ENCODE data around the gene SMIM36. TPM values are rescaled to one million over a fixed set of nuclear protein-coding genes. Genes with fewer than 3 reads are reported as not detected.

Gene SMIM36
- total and polyA plus RNA-seq, 2 of the 8 experiments (the other 6 are each of a cell fraction or from before 2014, with no cell fraction given): not detected

DNA sequence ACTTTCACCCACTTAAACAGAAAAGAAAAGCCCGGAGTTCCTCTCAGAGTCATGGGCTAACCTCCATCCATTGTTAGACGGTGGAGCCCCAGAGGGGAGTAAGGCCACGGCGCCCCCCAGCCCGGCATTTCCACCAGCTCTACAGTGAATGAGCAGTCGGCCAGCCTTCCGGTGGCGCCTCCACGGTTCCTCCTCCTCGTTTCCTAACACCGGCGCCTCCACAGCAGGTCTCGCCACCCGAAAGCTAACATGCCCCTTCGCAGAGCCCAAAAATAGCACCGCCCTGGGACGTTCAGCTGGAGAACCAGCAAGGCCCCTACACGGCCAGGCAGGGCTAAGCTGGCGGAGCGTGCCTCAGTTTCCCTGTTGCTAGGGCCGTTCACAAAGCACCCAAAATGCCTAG, 90.5 kb downstream of the SMIM36 start:
- H2AK5ac ChIP-seq (ENCODE audit: low read depth, low read length): no peak overlapping the region
- H3K18ac ChIP-seq (ENCODE audit: extremely low read depth, low read length): no peak overlapping the region
- H3K9me3 ChIP-seq (ENCODE audit: insufficient read depth in 2 of 2, low read depth in 1 of 2, low read length in 1 of 2): no peaks in the 10 kb centered on the region
- no peak for FAIRE-seq
- H3K79me1 ChIP-seq (ENCODE audit: low read depth, low read length): peaks cover 6% of the 10 kb centered on the region
- H3K56ac ChIP-seq (replicated peaks; ENCODE audit: insufficient read length, low read depth, low read length): no peak overlapping the region
- peak overlapping the region; percentile 69 for H3K4ac ChIP-seq (replicated peaks; ENCODE audit: insufficient read length, low read depth, low read length)
- H3K36me3 ChIP-seq (ENCODE audit: control insufficient read depth in 2 of 4, insufficient read depth in 4 of 4, low read length in 3 of 4): no peaks in the 10 kb centered on the region; a peak in 2 of 8 replicates
- H3K14ac ChIP-seq (ENCODE audit: insufficient read length): no peak overlapping the region
- H3K4me2 ChIP-seq (ENCODE audit: insufficient read depth in 1 of 2, low read depth in 2 of 2, low read length in 2 of 2): peak overlapping the region; percentile 75 to 94
- peak overlapping the region; percentile 40 for H4K5ac ChIP-seq (ENCODE audit: insufficient read length, low read depth, low read length)
- H3K4me3 ChIP-seq (ENCODE audit: extremely low read depth in 1 of 4, insufficient read depth in 2 of 4, low read depth in 3 of 4, low read length in 4 of 4): peak overlapping the region; percentile 91 to 96 (median 92)
- H2AFZ ChIP-seq (ENCODE audit: low read length): no peak overlapping the region; the same call in 1 of the 2 replicates
- H3K27ac ChIP-seq (ENCODE audit: low read depth, low read length): no peak overlapping the region; the same call in 1 of the 2 replicates
- peak in 1 of 2 experiments; percentile 56 for DNase-seq (ENCODE audit: low read depth in 1 of 2, low spot score in 2 of 2)
- CTCF ChIA-PET (ENCODE audit: partially characterized antibody): interaction anchor here (0.8 to 1.3 kb wide), 2 partner anchors 14 to 22 kb away, joined by 3 read pairs; no protein-coding TSS in a partner anchor
- peaks cover 8% of the 10 kb centered on the region for H3K23me2 ChIP-seq (ENCODE audit: low read depth, low read length)
- no peak overlapping the region for H2BK120ac ChIP-seq (replicated peaks; ENCODE audit: low read depth, low read length)
- POLR2A ChIA-PET (ENCODE audit: partially characterized antibody): interaction anchor here (0.9 to 1.5 kb wide), 4 partner anchors 10 to 72 kb away, joined by 3 to 7 read pairs (median 3); no protein-coding TSS in a partner anchor
- H2BK15ac ChIP-seq (ENCODE audit: low read length): no peak overlapping the region
- peak overlapping the region; percentile 10 for H4K91ac ChIP-seq (replicated peaks; ENCODE audit: insufficient read length, low read length)
- peaks cover 0 to 7% of the 10 kb centered on the region in 2 experiments for H4K20me1 ChIP-seq (replicated peaks in 1 of 2; ENCODE audit: control insufficient read depth in 1 of 2, insufficient read depth in 2 of 2, low read length in 2 of 2)
- H2BK12ac ChIP-seq (ENCODE audit: low read depth, low read length): no peak overlapping the region
- H3K23ac ChIP-seq (ENCODE audit: insufficient read length): no peak overlapping the region
- H4K8ac ChIP-seq (ENCODE audit: extremely low read depth, insufficient read depth, low read length): no peak overlapping the region
- peak overlapping the region in 3 of 4 experiments; percentile 56 to 80 (median 70); a peak in 6 of 7 replicates for H3K9ac ChIP-seq (replicated peaks in 1 of 4; ENCODE audit: extremely low read depth in 1 of 4, low read depth in 3 of 4, low read length in 3 of 4)
- no peak overlapping the region for H2BK20ac ChIP-seq (ENCODE audit: low read length)
- TF ChIP-seq TEAD4 (IDR thresholded peaks at IDR 0.05; ENCODE audit: low read depth, low read length) (no peak), TAF1 (IDR thresholded peaks at IDR 0.05; ENCODE audit: low read depth, low read length) (peak; percentile 41; the same call in 1 of the 2 replicates), PHF8 (conservative IDR thresholded peaks at IDR 0.05; ENCODE audit: low read depth, low read length) (peak; percentile 20; the same call in 1 of the 2 replicates)
- H3K4me1 ChIP-seq (replicated peaks in 1 of 4; ENCODE audit: control insufficient read depth in 3 of 4, insufficient read depth in 4 of 4, low read length in 3 of 4): peaks cover 3 to 7% (median 5%) of the 10 kb centered on the region in 4 experiments; a peak in 5 of 7 replicates
- 1% methylated on average over 18 of the region's 21 CpGs; no CpG with 5 or more reads in 1 of the 2 experiments for WGBS, 2 experiments (ENCODE audit: extremely low coverage in 1 of 2, insufficient coverage in 1 of 2, insufficient read length in 1 of 2, insufficient replicate concordance in 2 of 2, low coverage in 1 of 2, low lambda C conversion rate in 2 of 2, missing lambda C conversion rate in 1 of 2)
- peak overlapping the region; percentile 18; the same call in 1 of the 2 replicates for H2BK5ac ChIP-seq (ENCODE audit: low read depth, low read length)
- H3K79me2 ChIP-seq (ENCODE audit: control insufficient read depth in 1 of 2, insufficient read depth in 2 of 2, low read length in 2 of 2): peaks cover 18 to 52% of the 10 kb centered on the region in 2 experiments
- no peaks in the 10 kb centered on the region; a peak in 1 of 7 replicates for H3K27me3 ChIP-seq (replicated peaks in 1 of 4; ENCODE audit: control insufficient read depth in 3 of 4, extremely low read depth in 1 of 4, insufficient read depth in 3 of 4, low read length in 3 of 4)

Data from H1 (cell line).